HL-60 (cell line): ENCODE measurements around the gene DMXL1.

Experiments used
- CTCF ChIP-seq: IDR thresholded peaks from one replicate; pipeline ENCODE4 v1.5.1; 2011; ENCODE audit warnings: low read length, control low read depth, inconsistent platforms; ENCODE audit not compliant: insufficient read depth
- POLR2AphosphoS5 ChIP-seq: IDR thresholded peaks from 2 replicates; pipeline ENCODE4 v1.6.1; 2012; ENCODE audit warnings: low read depth

GRCh38 chr5:119059740-119060255 lies 11.1 kb upstream of the DMXL1 start:
- no peak for TF ChIP-seq CTCF
- TF ChIP-seq POLR2AphosphoS5 = no peak
